SK-N-SH (cell line): ENCODE results near the gene CKS1B.

Source experiments
- EZH2phosphoT487 ChIP-seq: fragments of 200-600 bp; sonication (generic); IDR thresholded peaks from 2 replicates; pipeline ENCODE4 v1.6.1; 2017; ENCODE audit warnings: low read depth, mixed run types, mild to moderate bottlenecking, antibody characterized with exemption, moderate library complexity, borderline replicate concordance
- FOXM1 ChIP-seq: IDR thresholded peaks from 2 replicates; pipeline ENCODE4 v1.4.0; 2012; ENCODE audit warnings: low read depth, mild to moderate bottlenecking
- GABPA ChIP-seq: IDR thresholded peaks from 2 replicates; pipeline ENCODE4 v1.4.0; 2012; ENCODE audit warnings: low read depth, mild to moderate bottlenecking
- NFIC ChIP-seq: IDR thresholded peaks from 2 replicates; pipeline ENCODE4 v1.4.0; 2012; ENCODE audit warnings: borderline replicate concordance
- RAD21 ChIP-seq: IDR thresholded peaks from 2 replicates; pipeline ENCODE4 v1.6.1; 2012; ENCODE audit warnings: mild to moderate bottlenecking, low read length
- RCOR1 ChIP-seq: fragments of 150-350 bp; IDR thresholded peaks from 2 replicates; pipeline ENCODE4 v1.6.1; 2017; ENCODE audit warnings: antibody characterized with exemption, low read length
- RXRA ChIP-seq: IDR thresholded peaks from 2 replicates; pipeline ENCODE4 v1.4.0; 2012; ENCODE audit warnings: low read depth, mild to moderate bottlenecking, borderline replicate concordance
- SMC3 ChIP-seq: IDR thresholded peaks from 2 replicates; pipeline ENCODE4 v1.6.1; 2012; ENCODE audit warnings: low read depth, low read length, improper control_type of control experiment
- TF ChIP-seq, protein P1 (sequence below): fragments of 200-600 bp; sonication (generic); IDR thresholded peaks from 2 replicates; pipeline ENCODE4 v1.6.1; 2017; ENCODE audit warnings: antibody characterized with exemption, mild to moderate bottlenecking, moderate library complexity
- TF ChIP-seq, protein P2 (sequence below): IDR thresholded peaks from 2 replicates; pipeline ENCODE4 v1.4.0; 2012; ENCODE audit warnings: low read depth
- TF ChIP-seq, protein P3 (sequence below): IDR thresholded peaks from 2 replicates; pipeline ENCODE4 v1.4.0; 2012; ENCODE audit warnings: low read depth, borderline replicate concordance
- TF ChIP-seq, protein P4 (sequence below): IDR thresholded peaks from 2 replicates; pipeline ENCODE4 v1.4.0; 2012; ENCODE audit warnings: low read depth, borderline replicate concordance
- TF ChIP-seq, protein P5 (sequence below): IDR thresholded peaks from 2 replicates; pipeline ENCODE4 v1.6.1; 2012; ENCODE audit warnings: mild to moderate bottlenecking, low read depth, low read length, moderate library complexity

DNA sequence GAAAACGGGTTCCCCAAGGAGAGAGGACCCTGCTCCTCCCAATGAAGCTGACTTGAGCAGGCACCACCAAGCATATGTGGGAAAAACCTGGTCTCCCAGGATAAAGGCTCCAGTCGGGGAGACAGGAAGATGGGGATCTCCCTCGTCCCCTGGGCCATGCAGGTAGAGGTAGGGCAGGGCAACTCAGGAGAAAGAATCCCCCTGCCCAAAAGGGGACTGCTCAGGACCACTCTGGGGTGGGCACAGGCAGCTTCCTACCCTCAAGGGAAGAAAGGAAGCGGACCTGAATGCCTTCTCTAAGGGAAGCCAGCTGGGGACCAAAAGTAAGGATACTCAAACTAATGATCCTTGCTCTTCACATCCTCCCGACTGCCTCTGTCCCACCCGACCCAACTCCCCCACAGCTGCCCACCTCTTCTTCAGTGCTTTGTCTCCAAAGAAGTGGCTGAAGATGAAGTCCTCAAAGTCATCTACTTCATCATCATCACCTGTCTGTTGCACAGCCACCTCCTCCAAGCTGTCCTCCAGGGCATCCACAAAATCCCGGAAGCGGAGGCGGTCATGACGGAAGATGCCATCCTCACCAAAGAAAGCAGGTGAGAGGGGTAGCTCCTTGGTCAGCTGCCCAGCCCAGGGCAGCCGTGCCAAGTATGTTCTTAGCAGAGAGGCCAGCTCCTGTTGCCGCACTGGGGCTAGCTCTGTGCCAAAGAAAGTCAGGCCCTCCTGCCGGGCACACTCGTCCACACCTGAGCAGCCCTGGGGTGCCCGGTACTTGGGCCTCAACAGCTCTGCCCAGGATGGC is 29.1 kb upstream of the CKS1B start:
- TF ChIP-seq RAD21 (no peak), RXRA (no peak), RCOR1 (no peak), NFIC (no peak), EZH2phosphoT487 (no peak), SMC3 (no peak), FOXM1 (no peak), GABPA (no peak)
- TF ChIP-seq, protein P1, sequence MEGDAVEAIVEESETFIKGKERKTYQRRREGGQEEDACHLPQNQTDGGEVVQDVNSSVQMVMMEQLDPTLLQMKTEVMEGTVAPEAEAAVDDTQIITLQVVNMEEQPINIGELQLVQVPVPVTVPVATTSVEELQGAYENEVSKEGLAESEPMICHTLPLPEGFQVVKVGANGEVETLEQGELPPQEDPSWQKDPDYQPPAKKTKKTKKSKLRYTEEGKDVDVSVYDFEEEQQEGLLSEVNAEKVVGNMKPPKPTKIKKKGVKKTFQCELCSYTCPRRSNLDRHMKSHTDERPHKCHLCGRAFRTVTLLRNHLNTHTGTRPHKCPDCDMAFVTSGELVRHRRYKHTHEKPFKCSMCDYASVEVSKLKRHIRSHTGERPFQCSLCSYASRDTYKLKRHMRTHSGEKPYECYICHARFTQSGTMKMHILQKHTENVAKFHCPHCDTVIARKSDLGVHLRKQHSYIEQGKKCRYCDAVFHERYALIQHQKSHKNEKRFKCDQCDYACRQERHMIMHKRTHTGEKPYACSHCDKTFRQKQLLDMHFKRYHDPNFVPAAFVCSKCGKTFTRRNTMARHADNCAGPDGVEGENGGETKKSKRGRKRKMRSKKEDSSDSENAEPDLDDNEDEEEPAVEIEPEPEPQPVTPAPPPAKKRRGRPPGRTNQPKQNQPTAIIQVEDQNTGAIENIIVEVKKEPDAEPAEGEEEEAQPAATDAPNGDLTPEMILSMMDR: no peak
- TF ChIP-seq, protein P2, sequence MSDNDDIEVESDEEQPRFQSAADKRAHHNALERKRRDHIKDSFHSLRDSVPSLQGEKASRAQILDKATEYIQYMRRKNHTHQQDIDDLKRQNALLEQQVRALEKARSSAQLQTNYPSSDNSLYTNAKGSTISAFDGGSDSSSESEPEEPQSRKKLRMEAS: no peak
- TF ChIP-seq, protein P3, sequence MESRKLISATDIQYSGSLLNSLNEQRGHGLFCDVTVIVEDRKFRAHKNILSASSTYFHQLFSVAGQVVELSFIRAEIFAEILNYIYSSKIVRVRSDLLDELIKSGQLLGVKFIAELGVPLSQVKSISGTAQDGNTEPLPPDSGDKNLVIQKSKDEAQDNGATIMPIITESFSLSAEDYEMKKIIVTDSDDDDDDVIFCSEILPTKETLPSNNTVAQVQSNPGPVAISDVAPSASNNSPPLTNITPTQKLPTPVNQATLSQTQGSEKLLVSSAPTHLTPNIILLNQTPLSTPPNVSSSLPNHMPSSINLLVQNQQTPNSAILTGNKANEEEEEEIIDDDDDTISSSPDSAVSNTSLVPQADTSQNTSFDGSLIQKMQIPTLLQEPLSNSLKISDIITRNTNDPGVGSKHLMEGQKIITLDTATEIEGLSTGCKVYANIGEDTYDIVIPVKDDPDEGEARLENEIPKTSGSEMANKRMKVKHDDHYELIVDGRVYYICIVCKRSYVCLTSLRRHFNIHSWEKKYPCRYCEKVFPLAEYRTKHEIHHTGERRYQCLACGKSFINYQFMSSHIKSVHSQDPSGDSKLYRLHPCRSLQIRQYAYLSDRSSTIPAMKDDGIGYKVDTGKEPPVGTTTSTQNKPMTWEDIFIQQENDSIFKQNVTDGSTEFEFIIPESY: no peak
- TF ChIP-seq, protein P4, sequence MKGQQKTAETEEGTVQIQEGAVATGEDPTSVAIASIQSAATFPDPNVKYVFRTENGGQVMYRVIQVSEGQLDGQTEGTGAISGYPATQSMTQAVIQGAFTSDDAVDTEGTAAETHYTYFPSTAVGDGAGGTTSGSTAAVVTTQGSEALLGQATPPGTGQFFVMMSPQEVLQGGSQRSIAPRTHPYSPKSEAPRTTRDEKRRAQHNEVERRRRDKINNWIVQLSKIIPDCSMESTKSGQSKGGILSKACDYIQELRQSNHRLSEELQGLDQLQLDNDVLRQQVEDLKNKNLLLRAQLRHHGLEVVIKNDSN: no peak
- TF ChIP-seq, protein P5, sequence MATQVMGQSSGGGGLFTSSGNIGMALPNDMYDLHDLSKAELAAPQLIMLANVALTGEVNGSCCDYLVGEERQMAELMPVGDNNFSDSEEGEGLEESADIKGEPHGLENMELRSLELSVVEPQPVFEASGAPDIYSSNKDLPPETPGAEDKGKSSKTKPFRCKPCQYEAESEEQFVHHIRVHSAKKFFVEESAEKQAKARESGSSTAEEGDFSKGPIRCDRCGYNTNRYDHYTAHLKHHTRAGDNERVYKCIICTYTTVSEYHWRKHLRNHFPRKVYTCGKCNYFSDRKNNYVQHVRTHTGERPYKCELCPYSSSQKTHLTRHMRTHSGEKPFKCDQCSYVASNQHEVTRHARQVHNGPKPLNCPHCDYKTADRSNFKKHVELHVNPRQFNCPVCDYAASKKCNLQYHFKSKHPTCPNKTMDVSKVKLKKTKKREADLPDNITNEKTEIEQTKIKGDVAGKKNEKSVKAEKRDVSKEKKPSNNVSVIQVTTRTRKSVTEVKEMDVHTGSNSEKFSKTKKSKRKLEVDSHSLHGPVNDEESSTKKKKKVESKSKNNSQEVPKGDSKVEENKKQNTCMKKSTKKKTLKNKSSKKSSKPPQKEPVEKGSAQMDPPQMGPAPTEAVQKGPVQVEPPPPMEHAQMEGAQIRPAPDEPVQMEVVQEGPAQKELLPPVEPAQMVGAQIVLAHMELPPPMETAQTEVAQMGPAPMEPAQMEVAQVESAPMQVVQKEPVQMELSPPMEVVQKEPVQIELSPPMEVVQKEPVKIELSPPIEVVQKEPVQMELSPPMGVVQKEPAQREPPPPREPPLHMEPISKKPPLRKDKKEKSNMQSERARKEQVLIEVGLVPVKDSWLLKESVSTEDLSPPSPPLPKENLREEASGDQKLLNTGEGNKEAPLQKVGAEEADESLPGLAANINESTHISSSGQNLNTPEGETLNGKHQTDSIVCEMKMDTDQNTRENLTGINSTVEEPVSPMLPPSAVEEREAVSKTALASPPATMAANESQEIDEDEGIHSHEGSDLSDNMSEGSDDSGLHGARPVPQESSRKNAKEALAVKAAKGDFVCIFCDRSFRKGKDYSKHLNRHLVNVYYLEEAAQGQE: no peak
